Measurements from ENCODE around the gene BCL7A.
A peak's percentile ranks its signal among the peaks of the same experiment; 100 is the strongest.
"Not testable (repeated sequence)": the region's sequence is repeated elsewhere in the genome, so short reads cannot be mapped to it uniquely, and the experiment has no call there.

The BCL7A gene

DNA sequence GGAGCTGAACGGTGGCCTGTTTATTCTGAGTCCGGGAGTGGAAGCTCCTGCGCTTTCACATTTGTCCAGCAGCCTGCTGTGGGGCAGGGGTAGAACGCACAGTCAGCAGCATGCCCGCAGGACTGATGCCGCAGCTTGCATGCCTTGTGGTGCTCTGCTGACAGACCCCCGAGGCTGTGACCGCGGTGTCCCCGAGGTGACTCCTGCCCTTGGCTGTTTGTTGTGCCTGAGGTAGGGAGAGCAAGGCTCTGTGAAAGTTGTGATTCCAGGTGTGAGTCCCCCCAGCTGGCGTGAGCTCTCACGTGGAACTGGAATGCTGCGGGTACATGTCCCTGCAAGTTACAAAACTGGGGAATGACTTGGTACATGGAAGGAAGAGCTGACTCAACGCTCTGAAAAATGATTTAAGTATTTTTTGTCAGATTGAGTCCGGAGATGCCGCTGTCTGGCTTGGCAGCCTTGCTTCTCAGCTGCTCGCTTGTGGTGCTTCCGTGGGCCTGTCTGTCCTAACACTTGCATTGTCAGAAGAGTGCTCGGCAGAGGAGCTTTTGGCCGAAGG lies 75.0 kb downstream of the BCL7A start:
- DNase-seq, result no peak

DNA sequence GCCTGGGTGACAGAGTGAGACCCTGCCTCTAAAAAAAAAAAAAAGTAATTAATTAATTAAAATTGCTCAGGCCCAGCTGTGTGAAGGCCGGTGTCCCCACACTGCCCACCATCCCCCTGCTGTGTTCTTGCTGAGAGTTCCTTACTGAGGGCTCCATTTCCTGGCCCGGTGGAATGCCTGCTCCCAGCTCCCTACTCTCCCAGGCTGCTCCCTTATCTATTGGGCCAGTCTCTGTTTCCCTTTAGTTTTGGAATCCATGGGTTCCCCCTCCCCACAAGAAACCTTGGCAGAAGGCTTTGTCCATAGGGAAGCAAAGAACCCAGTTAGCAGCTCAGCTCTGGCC lies 75.9 kb downstream of the BCL7A start:
- DNase-seq, result no peak

DNA sequence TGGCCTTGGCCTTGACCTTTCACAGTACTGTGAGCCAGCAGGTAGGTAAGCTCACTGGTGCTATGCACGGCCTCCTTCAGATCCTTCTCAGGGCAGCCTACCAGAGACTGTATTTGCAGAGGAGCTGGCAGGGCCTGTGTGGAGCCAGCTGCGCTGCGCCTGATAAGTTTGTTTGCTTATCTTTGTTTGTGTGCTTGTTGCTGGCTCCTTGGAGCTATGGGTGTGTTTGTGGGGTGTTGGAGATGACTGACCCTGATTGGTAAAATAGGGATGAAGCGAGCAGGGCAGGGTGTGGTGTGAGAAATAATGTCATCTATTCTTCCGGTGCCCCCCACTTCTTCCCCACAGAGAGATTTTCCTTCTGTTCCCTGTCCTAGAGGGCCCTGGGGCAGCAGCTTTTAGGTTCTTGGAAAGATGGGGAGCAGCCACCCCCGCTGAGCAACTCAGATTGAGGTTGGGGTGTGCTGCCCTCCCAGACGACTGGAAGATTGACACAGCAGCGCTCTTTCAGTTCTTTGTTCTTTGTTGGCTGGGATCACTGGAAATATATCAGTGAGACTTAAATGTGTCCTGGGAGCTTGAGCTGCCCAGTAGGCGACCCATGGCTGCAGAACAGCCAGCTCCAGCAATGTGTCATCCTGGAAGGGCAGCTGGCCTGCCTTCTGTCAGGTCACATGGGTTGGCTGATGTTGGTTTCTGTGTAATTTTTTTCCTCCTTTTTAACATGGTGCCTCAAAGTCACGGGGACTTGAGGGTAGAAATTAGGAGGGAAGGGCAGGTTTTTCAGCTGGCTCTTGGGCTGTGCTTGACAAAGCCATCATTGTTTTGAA lies 76.5 kb downstream of the BCL7A start:
- DNase-seq, result no peak

DNA sequence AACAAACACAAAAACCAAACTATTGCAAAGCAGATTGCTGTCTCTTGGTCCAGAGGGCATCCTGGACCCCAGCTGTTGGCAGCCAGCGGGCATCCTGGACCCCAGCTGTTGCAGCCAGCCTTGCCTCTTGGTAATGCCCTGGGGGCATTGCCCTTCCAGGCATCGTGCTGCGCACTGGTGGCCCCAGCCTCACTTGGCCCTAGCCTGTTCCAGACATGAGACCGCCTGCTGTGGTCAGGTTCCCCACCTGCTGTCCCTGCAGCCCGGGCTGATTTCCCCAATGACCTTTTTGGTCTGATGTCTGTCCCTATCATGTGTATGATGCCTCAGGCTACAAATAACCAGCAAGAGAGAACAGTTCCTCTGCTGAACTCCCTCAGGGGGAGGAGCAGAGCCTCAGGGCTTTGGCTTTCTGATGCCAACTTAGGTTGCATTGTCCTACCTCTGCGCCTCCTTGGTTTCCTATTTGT lies 77.6 kb downstream of the BCL7A start:
- no peak for DNase-seq

DNA sequence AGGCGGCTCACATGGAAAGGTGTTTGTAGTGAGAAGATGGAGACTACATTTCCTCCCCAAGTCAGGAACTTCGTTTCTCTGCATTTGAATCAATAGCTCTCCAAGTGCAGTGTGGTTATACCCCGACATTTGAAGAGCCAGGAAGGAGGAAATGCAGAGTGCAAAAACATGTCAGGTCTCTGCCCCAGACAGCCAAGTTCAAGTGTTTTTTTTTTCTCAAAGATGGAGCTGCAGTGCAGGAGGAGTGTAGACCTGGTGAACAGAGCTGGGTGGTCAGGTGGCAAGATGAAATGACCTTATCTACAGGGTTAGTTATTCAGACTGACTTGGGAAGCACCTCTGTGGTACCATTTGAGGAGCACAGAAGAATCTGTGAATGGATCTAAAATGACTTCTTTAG lies 78.2 kb downstream of the BCL7A start:
- DNase-seq, result no peak

DNA sequence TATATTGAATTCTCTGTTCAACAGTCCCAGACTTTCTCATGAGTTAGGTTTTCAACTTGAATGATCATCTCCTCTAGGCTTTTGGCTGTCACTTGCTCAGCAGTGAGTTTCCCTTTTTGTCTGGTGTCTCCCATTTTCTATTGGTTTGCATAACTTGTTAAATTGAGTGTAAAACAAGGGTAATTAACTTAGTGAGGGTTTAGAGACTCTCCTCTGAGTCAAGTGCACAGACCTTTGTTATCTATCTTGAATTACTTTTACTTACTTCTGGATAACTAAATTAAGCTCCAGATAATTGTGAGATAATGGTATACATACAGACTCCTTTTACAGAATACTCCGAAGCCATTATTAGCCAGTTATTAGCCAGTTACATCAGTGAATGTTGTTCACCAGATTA lies 78.9 kb downstream of the BCL7A start:
- DNase-seq, result peak; percentile 21

DNA sequence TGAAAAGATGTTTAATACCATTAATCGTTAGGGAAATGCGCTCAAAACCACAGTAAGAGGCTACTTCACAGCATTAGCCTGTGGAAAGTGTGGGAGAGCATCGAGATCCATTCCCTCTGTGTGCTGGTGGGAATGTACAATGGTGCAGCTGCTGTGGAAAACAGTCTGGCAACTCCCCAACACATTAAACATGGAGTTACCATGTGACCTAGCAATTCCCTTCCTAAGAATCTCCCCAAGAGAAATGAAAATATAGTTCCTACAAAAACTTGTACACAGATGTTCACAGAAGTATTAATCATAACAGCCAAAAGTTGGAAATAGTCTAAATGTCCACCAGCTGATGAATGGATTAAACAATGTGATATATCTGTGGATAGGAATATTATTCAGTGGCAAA lies 80.6 kb downstream of the BCL7A start:
- no peak for DNase-seq

DNA sequence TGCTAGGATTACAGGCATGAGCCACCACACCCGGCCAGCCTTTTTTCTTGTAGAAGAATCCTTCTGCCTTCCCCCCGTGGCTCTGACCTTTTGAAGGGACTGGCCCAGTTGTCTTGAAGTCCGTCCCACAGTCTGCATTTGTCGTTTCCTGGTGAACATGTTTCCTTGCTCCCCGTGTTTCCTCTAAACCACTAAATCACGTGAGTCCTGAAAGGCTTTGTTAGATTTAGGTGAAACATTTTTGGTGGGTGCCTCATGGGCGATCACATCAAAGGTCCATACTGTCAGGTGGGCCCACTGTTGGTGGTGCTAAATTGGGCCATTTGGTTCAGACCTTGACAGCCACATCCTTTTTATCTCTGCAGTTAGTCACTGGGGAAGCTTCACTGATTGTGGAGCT lies 83.2 kb downstream of the BCL7A start:
- DNase-seq, result no peak

DNA sequence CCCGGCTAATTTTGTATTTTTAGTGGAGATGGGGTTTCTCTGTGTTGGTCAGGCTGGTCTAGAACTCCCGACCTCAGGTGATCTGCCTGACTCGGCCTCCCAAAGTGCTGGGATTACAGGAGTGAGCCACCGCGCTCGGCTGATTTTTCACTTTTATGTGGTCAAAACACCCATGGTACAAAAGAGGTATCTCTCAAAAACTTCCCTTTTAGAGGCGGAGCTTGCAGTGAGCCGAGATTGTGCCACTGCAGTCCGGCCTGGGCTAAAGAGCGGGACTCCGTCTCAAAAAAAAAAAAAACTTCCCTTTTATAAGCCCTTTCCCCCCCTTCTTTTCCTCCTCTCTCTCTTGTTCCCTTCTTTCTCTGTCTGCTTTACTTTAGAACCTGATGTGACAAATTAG lies 83.8 kb downstream of the BCL7A start:
- DNase-seq, result not testable (repeated sequence)

DNA sequence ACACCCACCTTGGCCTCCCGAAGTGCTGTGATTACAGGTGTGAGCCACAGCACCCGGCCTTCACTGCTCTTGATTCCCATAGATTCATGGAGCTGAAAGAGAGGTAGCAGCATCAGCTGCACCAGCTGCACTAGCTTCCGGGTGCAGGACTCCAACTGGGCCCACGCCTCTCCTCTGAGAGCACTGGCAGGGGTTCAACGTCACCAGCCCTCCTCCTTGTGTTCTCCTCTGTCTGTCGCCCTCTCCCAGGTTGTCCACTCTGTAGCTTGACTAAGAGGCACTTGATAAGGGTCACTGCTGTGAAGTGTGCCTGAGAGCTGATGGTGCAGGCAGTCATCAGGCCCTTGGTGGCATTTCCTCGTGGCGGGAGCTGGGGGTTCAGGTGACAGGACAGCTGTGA lies 85.2 kb downstream of the BCL7A start:
- peak; percentile 89 for DNase-seq

DNA sequence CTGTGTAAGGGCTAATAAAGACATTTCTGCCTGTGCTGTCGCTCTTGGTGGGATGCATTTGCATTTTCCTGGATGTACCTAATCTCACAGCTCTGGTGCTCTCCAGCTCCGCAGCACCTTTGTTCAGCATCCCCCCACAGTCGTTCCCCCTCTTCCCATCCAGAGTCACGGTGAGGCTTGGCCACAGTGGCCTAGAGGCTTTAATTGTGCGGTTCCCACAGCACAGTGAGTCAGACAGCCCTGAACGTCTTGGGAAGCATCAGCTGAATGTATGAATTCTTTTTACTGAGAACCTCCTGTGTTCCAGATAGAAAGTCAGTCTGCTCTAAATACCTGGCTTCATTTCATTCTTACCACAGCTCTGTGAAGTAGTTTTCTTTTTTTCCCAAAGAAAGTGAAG lies 85.6 kb downstream of the BCL7A start:
- DNase-seq, result no peak

DNA sequence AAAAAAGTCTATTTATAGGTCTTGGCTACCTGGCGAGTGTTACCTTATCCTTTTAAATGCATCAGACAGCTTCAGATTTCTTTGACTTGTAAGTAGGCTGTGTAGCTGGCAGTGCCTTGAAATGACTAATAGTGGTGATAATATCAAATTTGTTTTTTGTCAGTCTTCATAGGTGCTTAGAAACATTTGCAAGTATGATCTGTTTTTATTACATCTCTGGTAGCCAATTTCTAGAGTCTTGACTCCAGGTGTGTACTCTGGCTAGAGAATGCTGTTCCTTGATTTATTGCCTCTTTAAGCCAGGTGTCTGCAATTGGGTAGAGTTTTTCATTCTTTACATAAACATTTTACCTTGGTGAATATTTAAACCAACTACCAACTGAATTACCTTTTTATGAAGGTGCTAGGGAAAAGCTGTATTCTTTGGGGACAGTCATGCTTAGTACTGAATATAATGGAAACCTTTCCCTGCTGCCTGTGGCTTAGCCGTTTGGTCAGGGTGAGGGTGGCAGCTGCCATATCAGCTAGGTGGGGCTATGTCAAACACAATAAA lies 89.5 kb downstream of the BCL7A start:
- peak; percentile 76 for DNase-seq

Data from NCI-H1417 treated with DMSO at 0.1 percent for 48 hours (cell line).